Activated CD4-positive, alpha-beta T cell treated with anti-CD3 and anti-CD28 coated beads, Interleukin-2, amount 50 U/mL, for 4 hours (primary cell): ENCODE data around the gene HSBP1L1.
A peak's percentile ranks its signal among the peaks of the same experiment; 100 is the strongest.
"Not testable (repeated sequence)": the region's sequence is repeated elsewhere in the genome, so short reads cannot be mapped to it uniquely, and the experiment has no call there.

ENCODE experiments used
- DNase-seq, 2 experiments: peaks; one replicate each; pipeline ENCODE4 v3.0.0-alpha.2; 2020

The HSBP1L1 gene

DNA sequence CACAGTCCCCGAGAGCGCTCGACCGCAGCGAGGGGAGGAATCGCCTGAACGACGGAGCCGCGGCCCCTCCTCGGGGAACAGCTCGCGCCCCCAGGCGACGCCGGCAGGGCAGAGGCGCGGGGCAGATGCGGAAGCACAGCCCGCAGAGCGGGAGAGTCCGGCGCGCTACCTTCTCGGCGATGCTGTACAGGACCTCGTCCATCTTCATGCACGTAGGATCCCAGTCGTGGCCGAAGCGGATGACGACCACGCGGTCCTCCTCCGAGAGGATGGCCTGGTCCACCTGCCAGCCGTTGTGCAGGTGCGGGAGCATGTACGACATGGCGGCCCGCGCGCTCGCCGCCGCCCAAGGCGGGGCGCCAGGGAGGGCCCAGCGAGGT lies 23.6 kb downstream of the HSBP1L1 start:
- peak; percentile 29 to 36 for DNase-seq

DNA sequence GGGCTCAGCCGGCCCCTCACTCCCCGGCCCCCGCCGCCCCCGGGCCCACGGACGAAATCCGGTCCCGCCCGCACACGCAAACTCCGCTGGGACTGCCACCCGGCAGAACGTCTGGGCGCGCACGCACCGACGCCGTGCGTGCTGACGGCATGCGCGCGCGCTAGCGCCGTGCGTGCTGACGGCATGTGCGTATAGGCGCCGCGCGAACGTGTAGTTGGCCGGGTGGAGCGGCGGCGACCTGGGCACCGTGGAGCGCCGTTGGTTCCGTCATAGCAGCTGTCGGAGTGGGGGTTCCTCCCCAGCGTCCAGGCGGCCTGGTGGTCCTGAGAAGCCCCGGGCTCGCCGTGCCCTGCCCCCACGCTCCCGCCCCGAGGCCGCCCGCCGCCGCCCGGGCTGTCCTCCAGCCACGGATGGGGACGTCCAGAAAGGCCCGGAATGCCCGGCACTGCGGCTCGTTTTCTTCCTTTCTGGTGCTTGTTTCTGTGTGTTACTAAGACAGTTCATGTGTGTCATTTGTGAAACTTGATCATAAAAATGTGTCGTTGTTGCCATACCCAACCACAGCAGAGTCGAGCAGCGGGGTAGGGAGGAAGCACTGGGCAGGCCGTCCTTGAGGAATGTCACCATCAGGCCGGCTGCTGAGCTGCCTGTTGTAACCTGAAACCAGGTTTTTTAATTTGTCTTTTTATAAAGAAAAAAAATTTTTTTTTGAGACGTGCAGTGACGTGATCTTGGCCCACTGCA lies 24.2 kb downstream of the HSBP1L1 start, which contains the start of gene TXNL4A:
Gene TXNL4A (minus strand): TSS at position 113 of the 744 bp plus-strand sequence. CDS start 171 bp downstream, outside the sequence.
- peak; percentile 76 to 78 for DNase-seq

DNA sequence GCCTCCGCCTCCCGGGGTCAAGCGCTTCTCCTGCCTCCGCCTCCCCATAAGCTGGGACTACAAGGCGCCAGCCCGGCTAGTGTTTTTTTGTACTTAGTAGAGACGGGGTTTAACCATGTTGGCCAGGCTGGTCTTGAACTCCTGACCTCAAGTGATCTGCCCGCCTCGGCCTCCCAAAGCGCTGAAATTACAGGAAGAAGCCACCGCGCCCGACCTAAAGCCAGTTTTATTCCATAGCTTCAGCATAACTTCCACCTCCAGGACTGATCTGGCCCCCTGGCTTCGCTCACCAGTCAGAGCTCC lies 24.7 kb downstream of the HSBP1L1 start:
- no peak for DNase-seq

DNA sequence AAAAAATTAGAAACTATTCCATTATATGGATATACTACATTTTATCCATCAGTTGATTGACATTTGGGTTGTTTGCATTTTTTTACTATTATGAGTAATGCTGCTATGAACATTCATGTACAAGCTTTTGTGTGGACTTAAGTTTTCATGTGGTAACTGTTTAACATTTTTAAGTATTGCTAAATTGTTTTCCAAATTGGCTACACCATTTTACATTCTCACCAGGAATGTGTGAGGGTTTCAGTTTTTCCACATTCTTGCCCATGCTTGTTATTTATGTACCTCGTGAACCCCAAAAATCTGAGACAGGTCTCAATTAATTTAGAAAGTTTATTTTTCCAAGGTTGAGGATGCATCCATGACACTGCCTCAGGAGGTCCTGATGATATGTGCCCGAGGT lies 27.1 kb downstream of the HSBP1L1 start:
- no peak for DNase-seq

DNA sequence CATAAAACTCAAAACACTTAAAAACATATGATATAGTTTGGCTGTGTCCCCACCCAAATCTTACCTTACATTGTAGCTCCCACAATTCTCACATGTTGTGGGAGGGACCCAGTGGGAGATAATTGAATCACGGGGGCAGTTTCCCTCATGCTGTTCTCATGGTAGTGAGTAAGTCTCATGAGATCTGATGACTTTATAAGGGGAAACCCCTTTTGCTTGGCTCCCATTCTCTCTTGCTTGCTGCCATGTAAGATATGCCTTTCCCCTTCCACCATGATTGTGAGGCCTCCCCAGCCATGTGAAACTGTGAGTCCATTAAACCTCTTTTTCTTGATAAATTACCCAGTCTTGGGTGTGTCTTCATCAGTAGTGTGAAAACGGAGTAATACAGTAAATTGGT lies 35.3 kb downstream of the HSBP1L1 start:
- DNase-seq, result not testable (repeated sequence)

DNA sequence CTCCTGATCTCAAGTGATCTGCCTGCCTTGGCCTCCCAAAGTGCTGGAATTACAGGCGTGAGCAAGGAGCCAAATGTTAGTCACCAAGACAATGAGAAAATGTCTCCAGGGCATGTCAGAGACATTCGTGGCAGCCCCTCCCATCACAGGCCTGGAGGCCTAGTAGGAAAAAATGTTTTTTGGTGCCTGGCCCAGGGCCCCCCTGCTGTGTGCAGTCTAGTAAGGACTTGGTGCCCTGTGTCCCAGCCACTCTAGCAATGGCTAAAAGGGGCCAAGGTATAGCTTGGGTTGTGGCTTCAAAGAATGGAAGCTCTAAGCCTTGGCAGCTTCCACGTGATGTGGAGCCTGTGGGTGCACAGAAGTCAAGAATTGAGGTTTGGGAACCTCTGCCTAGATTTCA lies 36.4 kb downstream of the HSBP1L1 start:
- DNase-seq, result no peak

DNA sequence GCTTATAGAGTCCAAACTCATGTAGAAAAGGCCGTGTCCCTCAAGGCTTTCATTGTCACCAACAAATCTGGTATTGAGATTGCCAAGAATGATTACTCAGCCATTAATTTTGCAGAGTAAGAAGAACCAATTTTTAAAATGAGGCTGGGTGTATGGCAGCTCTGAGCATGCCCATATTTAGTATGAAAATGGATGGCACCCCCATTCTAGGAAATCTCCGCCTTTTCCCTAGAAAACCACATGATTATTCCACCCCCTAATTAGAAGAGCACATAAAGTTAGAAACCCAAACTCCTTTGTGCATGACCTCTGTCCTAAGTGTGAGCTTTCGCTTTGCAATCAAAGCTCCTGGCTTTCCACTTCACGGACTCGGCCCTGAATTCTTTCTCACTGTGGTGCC lies 38.0 kb downstream of the HSBP1L1 start:
- DNase-seq, result no peak

DNA sequence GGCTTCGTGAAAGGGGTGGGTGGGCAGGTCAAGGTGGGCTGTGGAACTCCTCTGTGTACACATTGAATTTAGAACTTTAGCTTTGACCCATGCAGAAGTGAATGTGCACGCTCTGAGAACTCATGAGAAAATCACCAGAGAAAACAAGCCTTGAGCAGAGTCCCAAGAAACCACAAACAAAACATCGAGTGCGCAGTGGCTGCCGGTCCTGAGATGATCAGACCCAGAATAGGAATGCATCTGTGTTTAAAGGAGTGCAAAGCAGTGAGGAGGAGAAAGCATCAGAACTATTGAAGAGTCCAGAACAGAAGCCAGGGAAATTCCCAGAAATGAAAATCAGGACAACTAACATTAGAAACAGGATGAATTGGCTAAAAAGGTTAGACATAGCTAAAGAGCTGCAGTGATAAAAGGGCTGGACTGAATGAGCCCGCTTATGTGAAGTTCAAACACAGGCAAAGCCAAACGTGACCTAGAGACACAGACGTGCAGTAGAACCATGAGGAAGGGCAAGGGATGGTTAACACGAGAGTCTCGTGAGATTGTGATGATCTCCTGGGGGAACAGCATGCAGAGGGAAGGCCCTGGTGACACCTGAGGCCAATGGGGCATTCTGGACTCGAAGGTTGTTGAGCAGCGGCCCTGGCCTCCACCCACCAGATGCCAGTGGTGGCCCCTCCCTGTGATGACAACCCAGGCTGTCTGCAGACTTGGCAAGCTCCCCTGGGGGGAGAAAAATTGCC lies 40.3 kb downstream of the HSBP1L1 start:
- no peak for DNase-seq

DNA sequence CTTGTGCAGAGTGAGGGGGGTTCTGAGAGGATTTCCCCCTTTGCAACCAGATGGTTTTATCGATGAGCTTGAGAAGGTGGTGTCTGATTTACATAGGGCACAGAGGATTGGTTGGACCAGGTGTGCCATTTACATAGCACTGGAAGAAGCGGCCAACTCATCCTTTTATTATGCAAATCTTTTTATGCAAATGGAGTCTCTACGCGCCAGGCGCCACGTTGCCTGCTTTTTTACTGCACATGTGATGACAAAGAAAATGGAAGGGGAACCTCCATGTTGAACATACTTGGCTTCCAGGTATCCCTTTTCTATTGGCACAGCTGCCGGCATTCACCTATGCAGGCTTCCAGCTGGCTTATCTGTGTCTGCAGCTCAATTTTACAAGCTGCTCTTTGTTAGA lies 42.3 kb downstream of the HSBP1L1 start:
- no peak for DNase-seq

DNA sequence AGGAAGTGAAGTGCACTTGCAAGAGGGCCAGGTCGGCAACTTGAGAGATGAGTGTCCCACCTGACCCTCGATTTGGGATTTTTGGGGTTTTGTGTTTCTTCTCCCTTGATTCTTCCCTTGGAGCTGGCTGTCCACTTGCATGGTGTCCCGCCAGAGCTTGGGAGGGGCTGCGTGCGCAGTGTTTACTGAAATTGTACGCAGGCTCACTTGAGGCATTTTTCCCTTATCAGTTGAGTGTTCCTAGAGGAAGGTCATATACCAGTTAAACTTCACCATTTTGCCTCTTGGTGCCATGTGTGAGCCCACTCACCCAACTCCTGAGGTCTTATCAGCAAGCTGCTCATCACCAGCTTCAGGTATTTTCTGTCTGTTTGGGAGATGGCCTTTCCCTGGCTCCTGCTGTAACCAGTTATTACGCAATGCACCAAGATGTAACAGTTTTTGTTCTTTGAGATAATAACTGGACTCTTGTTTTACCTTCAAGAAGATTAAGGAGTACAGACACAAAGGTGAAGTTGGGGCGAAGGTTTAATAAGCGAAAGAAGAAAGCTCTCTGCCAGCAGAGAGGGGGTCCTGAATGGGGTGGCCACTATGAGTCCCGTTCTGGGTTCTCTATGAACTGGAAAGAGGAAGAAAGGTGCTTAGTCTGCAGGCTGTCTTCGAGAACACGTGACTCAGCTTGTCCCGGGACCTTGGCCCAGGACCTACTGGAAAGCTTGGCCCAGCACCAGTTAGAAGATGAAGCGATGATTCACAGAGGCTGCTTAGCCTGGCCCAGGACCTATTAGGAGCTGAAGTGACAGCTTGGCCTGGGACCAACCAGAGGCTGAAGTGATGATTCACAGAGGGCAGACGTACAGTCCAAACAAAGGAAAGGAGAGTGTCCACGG lies 45.5 kb downstream of the HSBP1L1 start:
- no peak for DNase-seq

DNA sequence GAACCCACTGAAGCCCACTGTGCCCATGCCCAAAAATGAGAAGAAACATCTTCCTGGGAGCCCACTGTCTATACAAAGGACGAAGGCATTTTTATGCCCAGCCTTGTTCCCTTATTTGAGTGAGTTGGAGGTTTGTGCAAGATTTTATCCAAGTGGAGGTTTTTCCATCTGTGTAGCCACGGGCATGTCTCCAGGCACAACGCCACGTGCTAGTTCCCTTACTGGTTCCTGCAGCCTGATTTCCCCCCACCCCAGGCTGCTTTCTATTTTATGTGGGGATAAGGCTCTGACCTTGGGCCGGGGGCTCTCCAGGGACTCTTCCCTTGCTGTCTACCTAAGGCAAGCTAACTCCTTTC lies 46.1 kb downstream of the HSBP1L1 start:
- no peak for DNase-seq

DNA sequence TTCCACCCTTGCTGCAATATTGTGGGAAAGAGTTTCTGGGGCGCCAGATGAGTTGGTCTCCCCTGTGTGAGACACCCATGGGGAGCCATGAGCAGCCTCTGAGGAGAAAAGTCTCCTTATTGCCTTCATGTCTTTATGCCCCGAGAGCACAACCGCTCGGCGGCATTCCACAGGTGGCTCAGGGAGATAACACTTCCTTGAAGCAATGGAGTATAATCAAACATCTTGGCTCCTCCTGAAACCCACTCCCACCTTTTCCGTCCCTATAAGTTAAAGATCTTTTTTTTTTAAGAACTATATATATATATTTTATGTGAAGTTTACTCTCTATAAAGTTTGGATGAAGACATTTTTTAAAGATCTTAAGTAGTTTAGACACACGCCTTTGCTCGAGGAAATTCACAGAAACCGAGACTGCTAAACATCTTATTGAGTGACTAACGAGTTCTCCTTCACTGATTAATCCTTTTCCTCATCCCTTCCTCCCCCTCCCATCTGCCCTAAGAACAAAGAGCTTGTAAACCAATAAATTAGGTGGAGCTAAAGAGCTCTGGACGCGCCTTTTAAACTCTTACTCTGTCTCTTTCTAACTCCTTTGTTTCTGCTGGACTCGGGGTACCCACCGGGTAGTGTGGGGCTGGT lies 47.2 kb downstream of the HSBP1L1 start:
- not testable (repeated sequence) for DNase-seq

DNA sequence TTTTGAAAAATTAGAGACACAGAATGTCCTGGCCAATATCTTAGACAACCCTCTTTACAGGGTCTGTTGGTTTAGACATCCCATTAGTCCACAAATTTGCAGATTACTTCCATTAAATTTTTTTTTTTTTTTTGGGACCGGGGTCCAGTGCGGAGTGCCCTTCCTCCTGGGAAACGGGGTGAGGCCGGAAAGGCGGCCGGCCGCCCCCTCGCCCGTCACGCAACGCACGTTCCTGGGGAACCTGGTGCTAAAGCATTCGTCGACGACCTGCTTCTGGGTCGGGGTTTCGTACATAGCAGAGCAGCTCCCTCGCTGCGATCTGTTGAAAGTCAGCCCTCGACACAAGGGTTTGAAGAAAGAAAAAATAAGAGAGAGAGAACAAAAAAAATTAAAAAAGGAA lies 48.3 kb downstream of the HSBP1L1 start:
- DNase-seq, result no peak
